HepG2 (cell line): ENCODE measurements around the gene SEMA7A. TPM values are rescaled to one million over a fixed set of nuclear protein-coding genes. Genes with fewer than 3 reads are reported as not detected.

ENCODE experiments used
- ARNTL ChIP-seq: sonication (generic); formaldehyde crosslinking; IDR thresholded peaks from 2 replicates; pipeline ENCODE4 v1.4.0; 2020; ENCODE audit warnings: mild to moderate bottlenecking, missing genetic modification reagents
- BORCS8-MEF2B ChIP-seq: sonication (generic); formaldehyde crosslinking; IDR thresholded peaks from 2 replicates; pipeline ENCODE4 v1.8.0; 2022; ENCODE audit warnings: mild to moderate bottlenecking, missing genetic modification reagents
- JUND ChIP-seq: sonication (generic); formaldehyde crosslinking; IDR thresholded peaks from 2 replicates; pipeline ENCODE4 v1.8.0; 2022; ENCODE audit warnings: mild to moderate bottlenecking, missing genetic modification reagents
- KDM4B ChIP-seq: sonication (generic); formaldehyde crosslinking; IDR thresholded peaks from 2 replicates; pipeline ENCODE4 v1.4.0; 2020; ENCODE audit warnings: missing genetic modification reagents
- PCBP2 ChIP-seq: fragments of 200-400 bp; formaldehyde crosslinking; optimal IDR thresholded peaks from 2 replicates; pipeline ENCODE3; 2018; ENCODE audit warnings: low read length, low read depth; ENCODE audit not compliant: poor library complexity, severe bottlenecking
- RARA ChIP-seq: IDR thresholded peaks from 2 replicates; pipeline ENCODE4 v1.6.1; 2016; ENCODE audit warnings: missing genetic modification reagents, missing compliant biosample characterization
- RNF2 ChIP-seq: fragments of 450-650 bp; conservative IDR thresholded peaks from 2 replicates; pipeline ENCODE4 v1.6.1; 2016; ENCODE audit warnings: low read depth
- SP1 ChIP-seq, 2 experiments: fragments of 450-650 bp in 1 of 2; sonication (generic) in 1 of 2; formaldehyde crosslinking in 1 of 2; IDR thresholded peaks; 2 replicates each; pipeline versions ENCODE4 v1.4.0 to v1.6.1; 2016 to 2020; ENCODE audit warnings: missing genetic modification reagents in 1 of 2
- ZFP62 ChIP-seq: sonication (generic); formaldehyde crosslinking; IDR thresholded peaks from 2 replicates; pipeline ENCODE4 v1.4.0; 2020; ENCODE audit warnings: missing genetic modification reagents
- ZFX ChIP-seq: sonication (generic); formaldehyde crosslinking; IDR thresholded peaks from 2 replicates; pipeline ENCODE4 v1.4.0; 2020; ENCODE audit warnings: mild to moderate bottlenecking, low read depth, missing genetic modification reagents, moderate library complexity
- ZNF10 ChIP-seq: sonication (generic); formaldehyde crosslinking; IDR thresholded peaks from 2 replicates; pipeline ENCODE4 v1.4.0; 2020; ENCODE audit warnings: mild to moderate bottlenecking, low read depth, missing genetic modification reagents, borderline replicate concordance
- ZNF350 ChIP-seq: sonication (generic); formaldehyde crosslinking; IDR thresholded peaks from 2 replicates; pipeline ENCODE4 v1.4.0; 2020; ENCODE audit warnings: mild to moderate bottlenecking, low read depth, missing genetic modification reagents, borderline replicate concordance
- ZNF598 ChIP-seq: sonication (generic); formaldehyde crosslinking; IDR thresholded peaks from 2 replicates; pipeline ENCODE4 v1.5.1; 2020; ENCODE audit warnings: mild to moderate bottlenecking, missing genetic modification reagents, borderline replicate concordance
- ZNF616 ChIP-seq: sonication (generic); formaldehyde crosslinking; IDR thresholded peaks from 2 replicates; pipeline ENCODE4 v1.5.0; 2020; ENCODE audit warnings: low read depth, mild to moderate bottlenecking, missing genetic modification reagents
- ZSCAN20 ChIP-seq: sonication (generic); formaldehyde crosslinking; IDR thresholded peaks from 2 replicates; pipeline ENCODE4 v1.4.0; 2020; ENCODE audit warnings: missing genetic modification reagents, mild to moderate bottlenecking, borderline replicate concordance
- ZSCAN29 ChIP-seq: sonication (generic); formaldehyde crosslinking; conservative IDR thresholded peaks from 2 replicates; pipeline ENCODE4 v1.4.0; 2020; ENCODE audit warnings: mild to moderate bottlenecking, missing genetic modification reagents
- polyA plus RNA-seq, 8 experiments: library from polyadenylated mRNA; depleted of rRNA in 3 of 8; stranded (reverse) in 7 of 8; unstranded in 1 of 8; fragments of >200 nt; fragmentation: Illumina TruSeq in 4 of 8; extraction: Trizol in 4 of 8; gene quantifications; 2 replicates each; pipeline versions ENCODE4 v1.2.1 to v1.2.3, GENCODE V29; 2011 to 2016; ENCODE audit warnings: low read depth in 4 of 8, missing spikeins in 1 of 8, mixed read lengths in 1 of 8; ENCODE audit not compliant: insufficient read depth in 1 of 8
- total RNA-seq, 5 experiments: library from RNA; depleted of rRNA; stranded (reverse); fragments of >200 nt; fragmentation: Illumina TruSeq; extraction: Trizol; gene quantifications; 2 replicates each; pipeline ENCODE4 v1.2.3, GENCODE V29; 2016; ENCODE audit warnings: low read depth in 1 of 5
- TF ChIP-seq, protein P1 (sequence below): sonication (generic); formaldehyde crosslinking; IDR thresholded peaks from 2 replicates; pipeline ENCODE4 v1.4.0; 2020; ENCODE audit warnings: missing genetic modification reagents, low read depth, mild to moderate bottlenecking, borderline replicate concordance
- TF ChIP-seq, protein P2 (sequence below): sonication (generic); formaldehyde crosslinking; IDR thresholded peaks from 2 replicates; pipeline ENCODE4 v1.4.0; 2020; ENCODE audit warnings: mild to moderate bottlenecking, missing genetic modification reagents
- TF ChIP-seq, protein P3 (sequence below): sonication (generic); formaldehyde crosslinking; IDR thresholded peaks from 2 replicates; pipeline ENCODE4 v1.4.0; 2020; ENCODE audit warnings: missing genetic modification reagents, borderline replicate concordance
- TF ChIP-seq, protein P4 (sequence below): sonication (generic); formaldehyde crosslinking; IDR thresholded peaks from 2 replicates; pipeline ENCODE4 v1.5.0; 2020; ENCODE audit warnings: mild to moderate bottlenecking, missing genetic modification reagents, moderate library complexity

The SEMA7A gene
- total and polyA plus RNA-seq, 2 of the 13 experiments (the other 11 are each of a cell fraction or from before 2014, with no cell fraction given) = 9.0 to 15.8 TPM

DNA sequence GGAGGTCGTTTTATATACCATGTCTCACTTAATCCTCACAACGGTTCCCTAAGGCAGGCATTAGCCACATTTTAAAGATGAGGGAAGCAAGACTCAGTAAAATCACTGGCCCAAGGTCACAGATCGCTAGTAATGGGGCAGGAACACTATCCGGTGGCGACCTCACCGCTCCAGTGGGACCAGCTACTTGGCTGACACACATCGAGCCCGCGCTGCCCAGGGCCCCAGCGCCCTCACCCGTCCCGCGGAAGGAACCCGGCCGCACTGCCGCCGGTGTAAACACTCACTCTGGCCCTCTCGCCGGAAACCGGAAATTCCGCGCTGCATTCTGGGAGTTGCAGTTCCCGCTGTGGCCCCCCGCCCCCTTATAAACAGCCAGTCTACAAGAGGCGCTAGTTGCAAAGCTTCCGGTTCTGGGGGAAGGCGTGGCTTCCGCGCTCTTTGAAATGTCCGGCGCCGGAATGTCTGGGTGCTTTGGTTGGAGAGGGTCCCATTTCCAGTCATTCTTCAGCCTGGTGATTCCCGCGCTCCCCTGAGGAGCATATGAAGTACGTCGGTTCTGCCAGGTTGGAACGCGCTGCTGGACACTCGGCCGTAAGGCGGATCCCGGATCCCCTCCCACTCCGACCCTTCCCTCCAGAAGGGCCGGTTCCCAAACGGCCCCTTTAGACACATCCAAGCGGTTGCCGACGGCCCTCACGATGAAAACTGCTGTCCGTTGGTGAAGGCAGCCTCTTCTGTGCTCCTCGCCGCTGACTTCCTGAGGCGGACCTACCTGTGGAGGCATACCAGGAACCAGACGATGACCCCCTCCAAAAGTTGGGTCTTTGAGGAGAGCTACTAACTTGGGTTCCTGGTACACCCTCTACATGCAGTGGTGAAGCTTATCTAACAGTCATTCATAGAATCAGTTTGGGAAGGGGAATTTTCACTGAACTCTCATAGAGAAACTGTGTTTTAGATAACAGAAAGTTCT is 27.4 kb upstream of the SEMA7A start, which contains the start of gene UBL7 (continued):
- TF ChIP-seq ZNF350 (CRISPR knock-in tag) (peak; percentile 88; the same call in 1 of the 2 replicates), SP1 (IDR thresholded peaks at IDR 0.05) (no peak), SP1 (CRISPR knock-in tag; IDR thresholded peaks at IDR 0.05) (peak; percentile 74), ZSCAN29 (CRISPR knock-in tag) (peak; percentile 75), RARA (CRISPR knock-in tag) (peak; percentile 47; the same call in 1 of the 2 replicates), ZSCAN20 (CRISPR knock-in tag) (0 out of 2 replicates have a peak, but pooled peaks have one; percentile 75), JUND (no peak), RNF2 (no peak), ZNF616 (CRISPR knock-in tag) (no peak), PCBP2 (no peak), KDM4B (no peak; the same call in 1 of the 2 replicates), ZFX (CRISPR knock-in tag) (peak; percentile 82), ARNTL (CRISPR knock-in tag) (peak; percentile 46; the same call in 1 of the 2 replicates), BORCS8-MEF2B (CRISPR knock-in tag) (peak; percentile 88; the same call in 1 of the 2 replicates), ZFP62 (CRISPR knock-in tag) (no peak), ZNF10 (no peak), ZNF598 (CRISPR knock-in tag) (no peak)
- TF ChIP-seq, protein P1, sequence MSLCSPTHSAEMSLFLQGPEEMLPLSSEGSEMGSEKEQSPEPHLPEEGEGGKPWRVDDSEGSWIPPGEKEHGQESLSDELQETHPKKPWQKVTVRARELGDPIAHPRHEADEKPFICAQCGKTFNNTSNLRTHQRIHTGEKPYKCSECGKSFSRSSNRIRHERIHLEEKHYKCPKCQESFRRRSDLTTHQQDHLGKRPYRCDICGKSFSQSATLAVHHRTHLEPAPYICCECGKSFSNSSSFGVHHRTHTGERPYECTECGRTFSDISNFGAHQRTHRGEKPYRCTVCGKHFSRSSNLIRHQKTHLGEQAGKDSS (CRISPR knock-in tag) = no peak
- TF ChIP-seq, protein P2, sequence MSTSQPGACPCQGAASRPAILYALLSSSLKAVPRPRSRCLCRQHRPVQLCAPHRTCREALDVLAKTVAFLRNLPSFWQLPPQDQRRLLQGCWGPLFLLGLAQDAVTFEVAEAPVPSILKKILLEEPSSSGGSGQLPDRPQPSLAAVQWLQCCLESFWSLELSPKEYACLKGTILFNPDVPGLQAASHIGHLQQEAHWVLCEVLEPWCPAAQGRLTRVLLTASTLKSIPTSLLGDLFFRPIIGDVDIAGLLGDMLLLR (CRISPR knock-in tag) = peak; percentile 49; the same call in 1 of the 2 replicates
- TF ChIP-seq, protein P3, sequence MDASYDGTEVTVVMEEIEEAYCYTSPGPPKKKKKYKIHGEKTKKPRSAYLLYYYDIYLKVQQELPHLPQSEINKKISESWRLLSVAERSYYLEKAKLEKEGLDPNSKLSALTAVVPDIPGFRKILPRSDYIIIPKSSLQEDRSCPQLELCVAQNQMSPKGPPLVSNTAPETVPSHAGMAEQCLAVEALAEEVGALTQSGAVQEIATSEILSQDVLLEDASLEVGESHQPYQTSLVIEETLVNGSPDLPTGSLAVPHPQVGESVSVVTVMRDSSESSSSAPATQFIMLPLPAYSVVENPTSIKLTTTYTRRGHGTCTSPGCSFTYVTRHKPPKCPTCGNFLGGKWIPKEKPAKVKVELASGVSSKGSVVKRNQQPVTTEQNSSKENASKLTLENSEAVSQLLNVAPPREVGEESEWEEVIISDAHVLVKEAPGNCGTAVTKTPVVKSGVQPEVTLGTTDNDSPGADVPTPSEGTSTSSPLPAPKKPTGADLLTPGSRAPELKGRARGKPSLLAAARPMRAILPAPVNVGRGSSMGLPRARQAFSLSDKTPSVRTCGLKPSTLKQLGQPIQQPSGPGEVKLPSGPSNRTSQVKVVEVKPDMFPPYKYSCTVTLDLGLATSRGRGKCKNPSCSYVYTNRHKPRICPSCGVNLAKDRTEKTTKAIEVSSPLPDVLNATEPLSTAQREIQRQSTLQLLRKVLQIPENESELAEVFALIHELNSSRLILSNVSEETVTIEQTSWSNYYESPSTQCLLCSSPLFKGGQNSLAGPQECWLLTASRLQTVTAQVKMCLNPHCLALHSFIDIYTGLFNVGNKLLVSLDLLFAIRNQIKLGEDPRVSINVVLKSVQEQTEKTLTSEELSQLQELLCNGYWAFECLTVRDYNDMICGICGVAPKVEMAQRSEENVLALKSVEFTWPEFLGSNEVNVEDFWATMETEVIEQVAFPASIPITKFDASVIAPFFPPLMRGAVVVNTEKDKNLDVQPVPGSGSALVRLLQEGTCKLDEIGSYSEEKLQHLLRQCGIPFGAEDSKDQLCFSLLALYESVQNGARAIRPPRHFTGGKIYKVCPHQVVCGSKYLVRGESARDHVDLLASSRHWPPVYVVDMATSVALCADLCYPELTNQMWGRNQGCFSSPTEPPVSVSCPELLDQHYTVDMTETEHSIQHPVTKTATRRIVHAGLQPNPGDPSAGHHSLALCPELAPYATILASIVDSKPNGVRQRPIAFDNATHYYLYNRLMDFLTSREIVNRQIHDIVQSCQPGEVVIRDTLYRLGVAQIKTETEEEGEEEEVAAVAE (CRISPR knock-in tag) = peak; percentile 89; the same call in 1 of the 2 replicates
- TF ChIP-seq, protein P4, sequence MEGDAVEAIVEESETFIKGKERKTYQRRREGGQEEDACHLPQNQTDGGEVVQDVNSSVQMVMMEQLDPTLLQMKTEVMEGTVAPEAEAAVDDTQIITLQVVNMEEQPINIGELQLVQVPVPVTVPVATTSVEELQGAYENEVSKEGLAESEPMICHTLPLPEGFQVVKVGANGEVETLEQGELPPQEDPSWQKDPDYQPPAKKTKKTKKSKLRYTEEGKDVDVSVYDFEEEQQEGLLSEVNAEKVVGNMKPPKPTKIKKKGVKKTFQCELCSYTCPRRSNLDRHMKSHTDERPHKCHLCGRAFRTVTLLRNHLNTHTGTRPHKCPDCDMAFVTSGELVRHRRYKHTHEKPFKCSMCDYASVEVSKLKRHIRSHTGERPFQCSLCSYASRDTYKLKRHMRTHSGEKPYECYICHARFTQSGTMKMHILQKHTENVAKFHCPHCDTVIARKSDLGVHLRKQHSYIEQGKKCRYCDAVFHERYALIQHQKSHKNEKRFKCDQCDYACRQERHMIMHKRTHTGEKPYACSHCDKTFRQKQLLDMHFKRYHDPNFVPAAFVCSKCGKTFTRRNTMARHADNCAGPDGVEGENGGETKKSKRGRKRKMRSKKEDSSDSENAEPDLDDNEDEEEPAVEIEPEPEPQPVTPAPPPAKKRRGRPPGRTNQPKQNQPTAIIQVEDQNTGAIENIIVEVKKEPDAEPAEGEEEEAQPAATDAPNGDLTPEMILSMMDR (CRISPR knock-in tag) = peak; percentile 89
